Adrenal gland (tissue), 12 donors: ENCODE results near the gene MYOC. TPM values are rescaled to one million over a fixed set of nuclear protein-coding genes. Genes with fewer than 3 reads are reported as not detected.
"Not testable (repeated sequence)": the region's sequence is repeated elsewhere in the genome, so short reads cannot be mapped to it uniquely, and the experiment has no call there.

Source experiments
- DNase-seq, 7 donors: peaks; one replicate each; pipeline ENCODE4 v3.0.0-alpha.2; 2019 to 2020
- H3K27ac ChIP-seq, 5 donors: fragments of 200-600 bp; sonication (generic) in 4 of 5; 1 replicate in 3 of 5; 2 replicates in 2 of 5; pipeline versions ENCODE4 v1.5.1 to v1.8.0; 2016 to 2020; ENCODE audit warnings: mild to moderate bottlenecking in 1 of 5
- H3K27me3 ChIP-seq: fragments of 200-600 bp; 2 replicates; pipeline ENCODE4 v1.8.0; 2021
- H3K36me3 ChIP-seq, 2 donors: fragments of 200-600 bp; replicated peaks in 1 of 2; 1 replicate in 1 of 2; 2 replicates in 1 of 2; pipeline versions ENCODE4 v1.5.1 to v1.8.0; 2018 to 2022
- H3K4me1 ChIP-seq, 2 donors: fragments of 200-600 bp; replicated peaks in 1 of 2; 1 replicate in 1 of 2; 2 replicates in 1 of 2; pipeline versions ENCODE4 v1.5.1 to v1.8.0; 2018 to 2021
- H3K4me3 ChIP-seq, 4 donors: fragments of 200-600 bp; sonication (generic) in 3 of 4; one replicate each; pipeline ENCODE4 v1.5.1; 2016 to 2018
- H3K9me3 ChIP-seq, 3 donors: fragments of 200-600 bp; sonication (generic) in 1 of 3; replicated peaks in 1 of 3; 1 replicate in 2 of 3; 2 replicates in 1 of 3; pipeline versions ENCODE4 v1.5.1 to v1.8.0; 2016 to 2021
- POLR2A ChIP-seq, 2 donors: fragments of 450-650 bp; IDR thresholded peaks; one replicate each; pipeline ENCODE4 v1.6.1; 2017; ENCODE audit warnings: antibody characterized with exemption in 2 of 2, mild to moderate bottlenecking in 2 of 2, moderate library complexity in 1 of 2
- WGBS, 4 donors: extraction: QIAGEN DNeasy Blood & Tissue Kit in 2 of 4; methylation state at CpG; one replicate each; pipeline versions ENCODE4 v1.1.5 to v1.1.7; 2013 to 2017; 5-methylcytosine and 5-hydroxymethylcytosine counted together
- intact Hi-C, 2 donors: fragments of 100-400 bp; cut with DNase I; formaldehyde crosslinking; loops; one replicate each; pipeline versions ENCODE4 v1.14.1 to v1.15.0; 2022 to 2023
- polyA plus RNA-seq, 3 donors: library from polyadenylated mRNA; stranded (reverse); fragments of 200-250 nt in 2 of 3; fragments of 350-450 nt in 1 of 3; fragmentation: Illumina TruSeq in 1 of 3; extraction: RNeasy Lipid Tissue Mini Kit (QIAGEN cat#74804) in 1 of 3; gene quantifications; one replicate each; pipeline ENCODE4 v1.2.3, GENCODE V29; 2013 to 2014
- total RNA-seq, 9 donors: library from RNA; depleted of rRNA in 4 of 9; stranded (reverse); fragments of >200 nt in 4 of 9; fragments of 120-200 nt in 1 of 9; fragmentation: NEBNext Ultra II Directional in 1 of 9; extraction: Animal tissue kit (Norgen Biotek cat#: 25700) in 1 of 9; gene quantifications; one replicate each; pipeline versions ENCODE4 v1.1.0 to v1.2.4, GENCODE V29; 2013 to 2023
- TF ChIP-seq, protein P1 (sequence below), 6 experiments: fragments of 450-650 bp in 4 of 6; fragments of 200-600 bp in 2 of 6; sonication (generic) in 1 of 6; IDR thresholded peaks; 1 replicate in 5 of 6; 2 replicates in 1 of 6; pipeline versions ENCODE4 v1.5.1 to v1.8.0; 2016 to 2021; ENCODE audit warnings: antibody characterized with exemption in 6 of 6, mild to moderate bottlenecking in 2 of 6, moderate library complexity in 1 of 6
- donor health status: healthy with polysubstance abuse.
- donor health status: Bipolar disorder and iron deficiency.
- donor health status: DM: yes; HTN: yes; CAD: no.
- donor health status: DM: no; HTN: no; CAD: no.
- donor health status: DM: no; HTN: no; CAD: no.
- donor health status: DM: yes; HTN: yes; CAD: no.

Gene MYOC
- total and polyA plus RNA-seq, 12 donors = 0.06 to 2.1 (median 1.3) TPM; not detected in 2

DNA sequence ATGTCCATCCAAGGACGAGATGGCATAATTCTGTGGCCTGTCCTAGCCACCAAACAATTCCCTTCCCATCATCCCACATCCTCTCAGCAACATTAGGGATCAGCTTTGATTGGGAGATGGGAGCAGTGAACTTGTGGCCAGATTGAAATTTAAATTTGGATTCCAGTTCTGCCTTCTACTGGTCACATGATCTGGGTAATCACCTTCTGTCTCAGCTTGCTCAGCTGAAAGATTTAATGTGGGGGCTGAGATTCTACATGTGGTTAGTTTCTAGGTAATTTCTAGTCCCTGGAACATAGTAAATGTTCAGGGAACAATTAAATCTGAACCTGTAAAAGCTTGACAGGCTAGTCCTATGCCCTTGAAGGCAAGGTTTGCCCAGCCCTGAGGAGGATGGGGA is 27.3 kb downstream of the MYOC start:
- WGBS, 4 donors = 83 to 100% (median 93%) methylated on average over 1 of the region's 1 CpG
- no peak overlapping the region for H3K4me3 ChIP-seq
- H3K27me3 ChIP-seq = no peaks in the 10 kb centered on the region
- no peak for DNase-seq
- no peaks in the 10 kb centered on the region for H3K9me3 ChIP-seq
- intact Hi-C loops = no loop called here
- H3K36me3 ChIP-seq = no peaks in the 10 kb centered on the region
- no peaks in the 10 kb centered on the region for H3K4me1 ChIP-seq
- TF ChIP-seq, protein P1, sequence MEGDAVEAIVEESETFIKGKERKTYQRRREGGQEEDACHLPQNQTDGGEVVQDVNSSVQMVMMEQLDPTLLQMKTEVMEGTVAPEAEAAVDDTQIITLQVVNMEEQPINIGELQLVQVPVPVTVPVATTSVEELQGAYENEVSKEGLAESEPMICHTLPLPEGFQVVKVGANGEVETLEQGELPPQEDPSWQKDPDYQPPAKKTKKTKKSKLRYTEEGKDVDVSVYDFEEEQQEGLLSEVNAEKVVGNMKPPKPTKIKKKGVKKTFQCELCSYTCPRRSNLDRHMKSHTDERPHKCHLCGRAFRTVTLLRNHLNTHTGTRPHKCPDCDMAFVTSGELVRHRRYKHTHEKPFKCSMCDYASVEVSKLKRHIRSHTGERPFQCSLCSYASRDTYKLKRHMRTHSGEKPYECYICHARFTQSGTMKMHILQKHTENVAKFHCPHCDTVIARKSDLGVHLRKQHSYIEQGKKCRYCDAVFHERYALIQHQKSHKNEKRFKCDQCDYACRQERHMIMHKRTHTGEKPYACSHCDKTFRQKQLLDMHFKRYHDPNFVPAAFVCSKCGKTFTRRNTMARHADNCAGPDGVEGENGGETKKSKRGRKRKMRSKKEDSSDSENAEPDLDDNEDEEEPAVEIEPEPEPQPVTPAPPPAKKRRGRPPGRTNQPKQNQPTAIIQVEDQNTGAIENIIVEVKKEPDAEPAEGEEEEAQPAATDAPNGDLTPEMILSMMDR (IDR thresholded peaks at IDR 0.05) = no peak
- TF ChIP-seq POLR2A (IDR thresholded peaks at IDR 0.05) = no peak
- no peak overlapping the region for H3K27ac ChIP-seq

DNA sequence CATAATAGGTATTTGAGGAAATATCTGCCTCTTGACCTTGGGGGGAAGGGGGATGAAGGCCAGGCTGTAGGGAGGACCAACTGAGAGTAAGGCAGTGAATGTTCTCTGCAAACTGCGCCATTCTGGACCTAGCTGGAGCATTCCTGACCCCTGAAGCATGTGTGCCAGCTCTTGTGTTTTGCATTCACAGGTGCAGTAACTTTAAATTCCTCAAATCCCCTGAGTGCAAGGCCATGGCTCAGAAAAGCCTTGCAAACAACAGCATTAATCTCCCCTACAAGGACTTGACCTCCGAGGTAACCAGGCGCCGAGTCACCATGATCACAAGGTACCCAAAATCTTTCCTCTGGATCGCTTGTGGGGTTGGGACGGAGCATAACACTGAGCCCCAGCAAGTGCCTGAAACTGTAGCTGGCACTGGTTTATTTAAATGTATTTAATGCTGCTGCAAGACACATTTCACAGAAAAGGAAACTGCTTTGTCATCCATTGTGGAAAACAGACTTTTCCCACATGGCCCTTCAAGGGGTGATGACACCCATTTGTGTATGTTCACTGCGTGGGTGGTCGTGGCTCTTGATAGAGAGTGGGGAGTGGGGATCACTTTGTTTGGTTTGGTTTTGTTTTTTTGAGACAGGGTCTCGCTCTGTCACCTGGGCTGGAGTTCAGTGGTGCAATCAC is 28.7 kb downstream of the MYOC start:
- TF ChIP-seq POLR2A (IDR thresholded peaks at IDR 0.05) = no peak
- TF ChIP-seq, protein P1 (IDR thresholded peaks at IDR 0.05) = no peak
- Histone ChIP-seq H3K4me3 (no peak overlapping the region), H3K4me1 (no peaks in the 10 kb centered on the region), H3K9me3 (no peaks in the 10 kb centered on the region), H3K36me3 (no peaks in the 10 kb centered on the region), H3K27ac (no peak overlapping the region), H3K27me3 (no peaks in the 10 kb centered on the region)
- WGBS, 4 donors = 71 to 76% (median 73%) methylated on average over 6 to 9 of the region's 9 CpGs
- intact Hi-C loops = no loop called here
- no peak for DNase-seq

DNA sequence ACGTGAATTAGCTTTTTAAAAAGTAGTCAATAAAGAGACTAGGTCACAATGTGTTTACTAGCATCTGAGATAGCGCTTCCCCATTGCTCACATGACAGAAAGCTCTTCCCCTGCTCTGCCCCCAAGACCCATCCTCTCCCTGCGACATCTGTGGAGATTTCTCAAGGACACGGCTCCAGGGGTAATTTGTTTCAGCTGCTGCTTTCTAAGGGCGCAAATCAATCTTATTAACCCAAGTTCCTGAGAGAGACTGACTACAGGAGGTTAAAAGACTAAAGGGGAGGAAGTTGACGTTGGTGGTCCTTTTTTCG is 30.4 kb downstream of the MYOC start, which contains the start of gene MYOCOS:
Gene MYOCOS, plus strand, starts transcription at position 92 of the 311 bp plus-strand sequence. CDS start 1,641 bp downstream, outside the sequence.
- 58 to 66% (median 62%) methylated on average over 7 of the region's 7 CpGs for WGBS, 4 donors
- DNase-seq = no peak

DNA sequence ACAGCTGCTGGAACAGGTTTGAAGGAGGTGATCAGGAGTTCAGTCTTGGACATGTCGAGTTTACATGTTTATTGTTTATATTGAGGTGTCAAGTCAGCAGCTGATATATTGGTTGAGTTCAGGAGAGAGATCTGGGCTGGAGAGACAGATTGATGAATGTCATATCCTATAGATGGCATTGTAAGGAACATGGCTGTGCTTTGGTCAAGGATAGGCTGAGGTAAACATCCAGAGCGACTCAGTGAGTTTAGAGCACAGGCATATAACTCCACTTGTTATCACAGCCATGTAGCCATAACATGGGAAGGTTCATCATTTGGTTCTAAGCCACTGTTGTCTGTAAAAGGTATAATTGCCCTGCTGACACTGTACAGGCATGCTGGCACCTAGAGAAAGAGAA is 35.9 kb downstream of the MYOC start:
- intact Hi-C loops = no loop called here
- Histone ChIP-seq H3K27me3 (no peaks in the 10 kb centered on the region), H3K4me1 (no peaks in the 10 kb centered on the region), H3K27ac (no peak overlapping the region), H3K4me3 (no peak overlapping the region), H3K36me3 (no peaks in the 10 kb centered on the region), H3K9me3 (no peaks in the 10 kb centered on the region)
- no peak for DNase-seq
- 68 to 90% (median 75%) methylated on average over 2 of the region's 2 CpGs for WGBS, 4 donors
- TF ChIP-seq, protein P1 (IDR thresholded peaks at IDR 0.05) = no peak
- no peak for TF ChIP-seq POLR2A (IDR thresholded peaks at IDR 0.05)

More for the DNA sequence above, 30.4 kb downstream of the MYOC start, which contains the start of gene MYOCOS:
- TF ChIP-seq POLR2A (IDR thresholded peaks at IDR 0.05) = no peak
- TF ChIP-seq, protein P1 (IDR thresholded peaks at IDR 0.05) = no peak
- H3K4me1 ChIP-seq = no peaks in the 10 kb centered on the region
- no peaks in the 10 kb centered on the region for H3K36me3 ChIP-seq
- intact Hi-C loops = no loop called here
- H3K27me3 ChIP-seq = no peaks in the 10 kb centered on the region
- H3K27ac ChIP-seq = no peak within 1 kb of the TSS
- no peak within 1 kb of the TSS for H3K4me3 ChIP-seq
- H3K9me3 ChIP-seq = no peaks in the 10 kb centered on the region

DNA sequence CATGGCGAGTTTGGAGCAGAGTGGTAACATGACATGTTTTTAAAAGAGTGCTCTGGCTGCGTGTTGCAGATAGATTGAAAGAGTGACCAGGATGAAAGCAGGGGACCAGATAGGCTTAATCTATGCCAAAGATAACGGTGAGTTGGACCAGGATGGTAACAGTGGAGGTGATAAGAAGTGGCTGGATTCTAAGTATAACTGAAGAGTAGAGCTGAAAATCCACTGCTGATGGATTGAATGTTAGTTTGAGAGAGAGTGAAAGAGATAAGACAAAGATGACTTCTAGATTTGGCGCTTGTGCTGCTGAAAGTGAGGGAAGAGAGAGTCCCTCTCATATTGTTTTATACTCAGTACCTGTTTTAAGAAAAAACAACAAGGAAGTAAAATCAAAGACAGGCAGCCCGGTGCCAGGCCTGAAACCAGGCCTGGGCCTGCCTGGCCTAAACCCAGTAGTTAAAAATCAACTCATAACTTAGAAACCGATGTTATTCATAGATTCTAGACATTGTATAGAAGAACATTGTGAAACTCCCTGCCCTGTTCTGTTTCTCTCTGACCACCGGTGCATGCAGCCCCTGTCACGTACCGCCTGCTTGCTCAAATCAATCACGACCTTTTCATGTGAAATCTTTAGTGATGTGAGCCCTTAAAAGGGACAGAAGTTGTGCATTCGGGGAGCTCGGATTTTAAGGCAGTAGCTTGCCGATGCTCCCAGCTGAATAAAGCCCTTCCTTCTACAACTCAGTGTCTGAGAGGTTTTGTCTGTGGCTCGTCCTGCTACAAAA is 37.2 kb downstream of the MYOC start:
- H3K4me1 ChIP-seq, H3K9me3 ChIP-seq, intact Hi-C loops, H3K36me3 ChIP-seq, H3K27ac ChIP-seq, H3K4me3 ChIP-seq, H3K27me3 ChIP-seq, DNase-seq: not testable (repeated sequence)
- 83 to 88% (median 86%) methylated on average over 14 of the region's 14 CpGs for WGBS, 4 donors
